Activated T-cell treated with anti-CD3 and anti-CD28 coated beads, Interleukin-2, amount 50 U/mL, for 24 hours (primary cell): ENCODE results near the gene TK2.
"Not testable (repeated sequence)": the region's sequence is repeated elsewhere in the genome, so short reads cannot be mapped to it uniquely, and the experiment has no call there.

Experiments
- DNase-seq: peaks from one replicate; pipeline ENCODE4 v3.0.0-alpha.2; 2020
- H3K27ac Mint-ChIP-seq: 2 replicates; pipeline ENCODE4 v1.8.0; 2020; ENCODE audit warnings: mild to moderate bottlenecking, mixed read lengths
- H3K27me3 Mint-ChIP-seq: 2 replicates; pipeline ENCODE4 v1.8.0; 2020; ENCODE audit warnings: mixed read lengths
- H3K36me3 Mint-ChIP-seq: 2 replicates; pipeline ENCODE4 v1.8.0; 2020; ENCODE audit warnings: low read depth, mixed read lengths
- H3K4me1 Mint-ChIP-seq: 2 replicates; pipeline ENCODE4 v1.8.0; 2020; ENCODE audit warnings: low read depth, mixed read lengths
- H3K4me3 Mint-ChIP-seq: 2 replicates; pipeline ENCODE4 v1.8.0; 2020; ENCODE audit warnings: mild to moderate bottlenecking, moderate library complexity, mixed read lengths
- H3K9me3 Mint-ChIP-seq: 2 replicates; pipeline ENCODE4 v1.8.0; 2020; ENCODE audit warnings: mixed read lengths

Gene TK2

DNA sequence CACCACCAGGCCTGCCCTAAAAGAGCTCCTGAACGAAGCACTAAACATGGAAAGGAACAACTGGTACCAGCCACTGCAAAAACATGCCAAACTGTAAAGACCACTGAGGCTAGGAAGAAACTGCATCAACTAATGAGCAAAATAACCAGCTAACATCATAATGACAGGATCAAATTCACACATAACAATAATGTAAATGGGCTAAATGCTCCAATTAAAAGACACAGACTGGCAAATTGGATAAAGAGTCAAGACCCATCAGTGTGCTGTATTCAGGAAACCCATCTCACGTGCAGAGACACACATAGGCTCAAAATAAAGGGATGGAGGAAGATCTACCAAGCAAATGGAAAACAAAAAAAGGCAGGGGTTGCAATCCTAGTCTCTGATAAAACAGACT is 52.0 kb downstream of the TK2 start:
- H3K4me3 Mint-ChIP-seq, H3K4me1 Mint-ChIP-seq, H3K27ac Mint-ChIP-seq, H3K27me3 Mint-ChIP-seq, H3K36me3 Mint-ChIP-seq, H3K9me3 Mint-ChIP-seq, DNase-seq: not testable (repeated sequence)

DNA sequence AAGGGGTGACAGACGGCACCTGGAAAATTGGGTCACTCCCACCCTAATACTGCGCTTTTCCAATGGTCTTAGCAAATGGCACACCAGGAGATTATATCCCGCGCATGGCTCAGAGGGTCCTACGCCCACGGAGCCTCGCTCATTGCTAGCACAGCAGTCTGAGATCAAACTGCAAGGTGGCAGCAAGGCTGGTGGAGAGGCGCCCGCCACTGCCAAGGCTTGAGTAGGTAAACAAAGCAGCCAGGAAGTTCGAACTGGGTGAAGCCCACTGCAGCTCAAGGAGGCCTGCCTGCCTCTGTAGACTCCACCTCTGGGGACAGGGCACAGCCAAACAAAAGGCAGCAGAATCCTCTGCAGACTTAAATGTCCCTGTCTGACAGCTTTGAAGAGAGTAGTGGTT is 53.7 kb downstream of the TK2 start:
- not testable (repeated sequence) for H3K27ac Mint-ChIP-seq, H3K36me3 Mint-ChIP-seq, H3K9me3 Mint-ChIP-seq, H3K4me3 Mint-ChIP-seq, H3K4me1 Mint-ChIP-seq, DNase-seq, H3K27me3 Mint-ChIP-seq

DNA sequence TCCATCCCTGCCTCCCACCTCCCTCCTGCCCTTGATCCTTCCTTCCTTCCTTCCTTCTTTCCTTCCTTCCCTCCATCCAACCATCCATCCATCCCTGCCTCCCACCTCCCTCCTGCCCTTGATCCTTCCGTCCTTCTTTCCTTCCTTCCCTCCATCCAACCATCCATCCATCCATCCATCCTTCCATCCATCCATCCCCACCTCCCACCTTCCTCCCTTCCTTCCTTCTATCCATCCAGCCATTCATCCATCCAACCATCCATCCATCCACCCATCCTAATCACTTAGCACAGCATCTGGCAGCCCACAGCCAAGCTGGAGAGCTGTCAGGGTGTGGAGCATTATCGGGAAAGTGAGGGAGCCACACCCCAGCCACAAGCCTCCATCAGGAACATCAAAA is 54.5 kb downstream of the TK2 start:
- Mint-ChIP-seq H3K4me3 (no peak overlapping the region), H3K36me3 (no peaks in the 10 kb centered on the region), H3K9me3 (no peaks in the 10 kb centered on the region), H3K27me3 (no peaks in the 10 kb centered on the region), H3K27ac (no peak overlapping the region), H3K4me1 (peaks cover 3% of the 10 kb centered on the region)
- no peak for DNase-seq

DNA sequence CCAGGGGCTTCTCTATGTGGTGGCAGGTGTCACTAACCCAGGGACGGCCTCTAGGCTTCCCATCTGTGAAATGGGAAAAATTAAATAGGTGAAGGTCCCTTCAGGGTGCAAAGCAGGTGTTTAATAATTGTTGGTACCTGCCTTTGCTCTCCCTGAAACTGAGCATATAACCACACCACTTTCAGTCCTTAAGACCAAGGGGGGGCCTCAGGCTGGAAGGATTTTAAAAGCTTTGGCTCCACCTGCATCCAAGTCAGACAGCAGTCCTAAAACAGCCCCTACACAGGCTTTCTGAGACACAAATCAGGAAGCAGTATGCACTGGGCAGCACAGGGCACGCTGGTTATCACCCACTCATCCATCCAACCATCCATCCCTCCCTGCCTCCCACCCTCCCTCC is 55.0 kb downstream of the TK2 start:
- no peaks in the 10 kb centered on the region for H3K36me3 Mint-ChIP-seq
- H3K4me3 Mint-ChIP-seq = no peak overlapping the region
- peaks cover 3% of the 10 kb centered on the region for H3K4me1 Mint-ChIP-seq
- H3K27me3 Mint-ChIP-seq = no peaks in the 10 kb centered on the region
- DNase-seq = peak; percentile 2
- no peaks in the 10 kb centered on the region for H3K9me3 Mint-ChIP-seq
- H3K27ac Mint-ChIP-seq = no peak overlapping the region

DNA sequence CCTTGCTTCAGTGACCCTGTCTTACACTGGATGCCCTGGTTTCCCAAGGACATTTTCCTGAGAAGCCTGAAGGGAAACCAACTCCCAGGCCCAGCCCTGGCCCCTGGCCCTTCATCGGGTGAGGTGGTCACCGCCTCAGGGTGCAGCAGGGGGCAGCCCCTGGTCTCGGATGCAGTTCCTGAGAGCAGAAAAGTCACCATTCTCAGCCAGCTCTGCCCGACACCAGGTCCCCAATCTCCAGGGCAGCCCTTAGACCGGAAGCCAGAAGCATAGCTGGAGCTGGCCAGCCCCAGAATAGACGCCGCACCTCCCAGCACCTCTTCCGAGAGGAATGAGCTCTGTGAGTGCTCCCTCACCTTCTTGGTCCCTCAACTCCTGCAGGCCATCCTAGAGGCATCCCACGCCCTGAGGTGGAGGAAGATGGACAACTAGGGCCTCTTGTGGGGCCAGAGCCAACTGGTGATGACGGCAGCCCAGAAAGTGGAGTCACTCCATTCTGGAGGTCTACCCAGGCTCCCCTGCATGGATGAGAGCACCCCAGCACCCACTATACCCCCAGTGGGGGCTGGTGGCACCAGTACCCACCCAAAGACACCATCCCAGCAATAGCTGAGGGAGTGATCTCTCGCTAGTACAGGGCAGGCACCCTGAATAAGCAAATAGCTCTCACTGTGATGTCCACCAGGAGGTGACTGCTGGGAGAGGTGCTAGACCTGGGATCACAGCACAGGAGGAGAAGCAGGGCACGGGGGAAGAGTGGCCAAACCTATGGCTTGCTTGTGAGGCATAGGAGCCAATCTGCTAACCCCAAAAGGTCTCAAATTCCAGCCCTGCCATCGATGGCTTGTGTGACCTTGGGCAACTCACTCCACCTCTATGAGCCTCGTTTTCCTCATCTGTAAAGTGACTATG is 56.2 kb downstream of the TK2 start:
- no peaks in the 10 kb centered on the region for H3K27me3 Mint-ChIP-seq
- DNase-seq = peak; percentile 21
- H3K36me3 Mint-ChIP-seq = no peaks in the 10 kb centered on the region

DNA sequence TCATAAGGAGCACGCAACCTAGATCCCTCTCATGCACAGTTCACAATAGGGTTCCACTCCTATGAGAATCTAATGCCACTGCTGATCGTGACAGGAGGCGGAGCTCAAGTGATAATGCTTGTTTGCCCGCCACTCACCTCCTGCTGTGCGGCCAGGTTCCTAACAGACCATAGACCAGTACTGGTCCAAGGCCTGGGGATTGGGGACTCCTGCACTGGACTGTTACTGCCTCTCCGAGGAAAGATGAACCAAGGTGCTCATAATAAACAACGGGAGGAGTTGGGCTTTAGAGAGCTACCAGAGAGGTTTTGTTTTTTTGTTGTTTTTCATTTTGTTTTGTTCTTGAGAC is 58.2 kb downstream of the TK2 start:
- H3K36me3 Mint-ChIP-seq = no peaks in the 10 kb centered on the region
- no peaks in the 10 kb centered on the region for H3K27me3 Mint-ChIP-seq
- peaks cover 3% of the 10 kb centered on the region for H3K4me1 Mint-ChIP-seq
- H3K9me3 Mint-ChIP-seq = no peaks in the 10 kb centered on the region
- peak; percentile 6 for DNase-seq
- H3K4me3 Mint-ChIP-seq = no peak overlapping the region
- no peak overlapping the region for H3K27ac Mint-ChIP-seq

More for the DNA sequence above, 56.2 kb downstream of the TK2 start:
- H3K4me3 Mint-ChIP-seq = no peak overlapping the region
- H3K4me1 Mint-ChIP-seq = peaks cover 3% of the 10 kb centered on the region
- H3K27ac Mint-ChIP-seq = no peak overlapping the region
- no peaks in the 10 kb centered on the region for H3K9me3 Mint-ChIP-seq

DNA sequence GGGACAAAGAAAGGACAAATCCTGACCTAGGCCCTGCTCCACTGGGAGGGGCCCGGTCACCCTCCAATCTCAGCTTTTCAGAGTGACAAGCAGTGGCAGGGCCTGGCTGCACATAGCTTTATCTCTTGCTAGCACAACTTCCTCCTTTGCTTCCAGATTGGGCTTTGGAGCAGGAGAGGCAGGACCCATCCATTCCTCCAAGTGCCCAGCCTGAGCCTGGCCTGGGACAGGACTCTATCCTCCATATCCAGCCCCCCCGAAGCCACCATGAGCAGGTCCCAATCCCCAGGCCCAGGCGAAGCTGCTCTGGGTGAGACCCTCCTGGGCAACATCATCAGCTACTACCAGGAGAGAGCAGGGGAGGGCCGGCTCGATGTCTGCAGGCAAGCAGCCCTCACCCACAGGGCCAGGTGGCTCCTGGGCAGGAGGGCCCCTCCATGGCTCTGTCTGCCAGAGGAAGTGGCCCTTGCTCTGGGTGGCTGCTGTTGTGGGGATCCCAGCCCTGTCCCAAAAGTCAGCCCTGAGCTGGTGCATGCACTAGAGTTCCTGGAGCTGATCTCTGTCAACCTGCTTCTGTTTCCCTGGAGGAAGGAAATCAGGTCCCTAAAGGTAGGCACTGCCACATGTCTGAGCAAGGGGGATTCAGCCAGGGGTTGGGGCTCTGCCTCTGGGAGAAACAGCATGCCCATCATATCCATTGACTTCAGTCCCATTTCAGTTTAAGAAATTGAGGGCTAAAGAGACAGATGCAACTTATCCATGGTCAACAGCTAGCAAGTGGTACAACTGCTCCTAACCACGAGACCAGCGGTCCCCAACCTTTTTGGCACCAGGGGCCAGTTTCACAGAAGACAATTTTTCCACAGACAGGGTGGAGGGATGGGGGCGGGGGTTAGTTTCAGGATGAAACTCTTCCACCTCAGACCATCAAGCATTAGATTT is 58.9 kb downstream of the TK2 start:
- no peaks in the 10 kb centered on the region for H3K36me3 Mint-ChIP-seq
- no peaks in the 10 kb centered on the region for H3K27me3 Mint-ChIP-seq
- peak; percentile 28 for DNase-seq
- no peak overlapping the region for H3K4me3 Mint-ChIP-seq
- H3K4me1 Mint-ChIP-seq = peaks cover 3% of the 10 kb centered on the region
- no peak overlapping the region for H3K27ac Mint-ChIP-seq
- no peaks in the 10 kb centered on the region for H3K9me3 Mint-ChIP-seq

DNA sequence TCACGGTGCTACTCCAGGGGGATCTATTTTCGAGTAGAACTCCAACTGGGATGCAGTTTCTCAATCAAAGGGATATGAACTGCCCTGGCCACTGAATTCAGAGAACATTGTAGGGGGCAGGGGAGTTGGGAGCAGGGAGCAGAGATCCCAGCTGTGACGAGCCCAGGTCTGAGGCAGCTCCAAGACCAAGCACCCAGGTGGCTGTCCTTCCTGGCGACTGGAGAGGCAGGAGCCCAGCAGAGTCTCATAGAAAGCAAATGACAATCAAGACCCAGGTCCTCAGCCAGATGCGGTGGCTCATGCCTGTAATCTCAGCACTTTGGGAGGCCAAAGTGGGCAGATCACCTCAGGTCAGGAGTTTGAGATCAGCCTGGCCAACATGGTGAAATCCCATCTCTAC is 60.1 kb downstream of the TK2 start:
- Mint-ChIP-seq H3K27me3 (no peaks in the 10 kb centered on the region), H3K4me3 (no peak overlapping the region), H3K36me3 (no peaks in the 10 kb centered on the region), H3K9me3 (no peaks in the 10 kb centered on the region), H3K27ac (no peak overlapping the region), H3K4me1 (peaks cover 3% of the 10 kb centered on the region)
- DNase-seq = peak; percentile 12

DNA sequence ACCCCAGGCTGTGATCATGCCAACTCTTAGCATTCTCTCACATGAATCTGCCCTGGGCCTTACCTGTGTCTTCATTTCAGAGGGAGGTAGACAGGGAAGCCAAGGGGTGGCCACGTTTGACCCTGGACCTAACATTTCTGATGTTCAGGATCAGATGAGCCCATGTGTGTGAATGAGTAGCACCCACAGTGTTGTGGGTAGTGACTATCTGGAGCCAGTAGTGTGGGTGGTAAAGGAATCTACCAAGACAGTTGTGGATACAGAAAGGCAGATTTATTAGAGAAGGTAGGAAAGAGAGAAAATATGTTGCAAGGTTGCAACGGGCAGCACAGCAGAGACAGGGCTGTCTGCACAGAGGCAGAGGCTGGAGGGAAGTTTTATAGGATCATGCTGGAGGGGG is 60.5 kb downstream of the TK2 start:
- Mint-ChIP-seq H3K27me3 (no peaks in the 10 kb centered on the region), H3K4me1 (peaks cover 3% of the 10 kb centered on the region), H3K27ac (no peak overlapping the region), H3K9me3 (no peaks in the 10 kb centered on the region), H3K4me3 (no peak overlapping the region), H3K36me3 (no peaks in the 10 kb centered on the region)
- no peak for DNase-seq

DNA sequence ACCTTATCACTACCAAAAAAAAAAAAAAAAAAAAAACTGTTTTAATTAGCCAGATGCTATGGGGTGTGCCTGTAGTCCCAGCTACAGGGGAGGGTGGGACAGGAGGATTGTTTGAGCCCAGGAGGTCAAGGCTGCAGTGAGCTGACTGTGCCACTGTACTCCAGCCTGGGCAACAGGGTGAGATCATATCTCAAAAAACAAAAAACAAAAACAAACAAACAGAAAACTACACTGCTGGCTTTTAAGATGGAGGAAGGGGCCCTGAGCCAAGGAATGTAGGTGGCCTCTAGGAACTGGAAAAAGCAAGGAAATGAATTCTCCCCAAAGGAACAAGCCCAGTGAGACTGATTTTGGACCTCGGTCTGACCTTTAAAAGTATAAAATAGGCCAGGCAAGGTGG is 61.4 kb downstream of the TK2 start:
- Mint-ChIP-seq H3K27ac (no peak overlapping the region), H3K27me3 (no peaks in the 10 kb centered on the region), H3K4me1 (peaks cover 11% of the 10 kb centered on the region), H3K36me3 (no peaks in the 10 kb centered on the region), H3K4me3 (no peak overlapping the region), H3K9me3 (no peaks in the 10 kb centered on the region)
- no peak for DNase-seq

DNA sequence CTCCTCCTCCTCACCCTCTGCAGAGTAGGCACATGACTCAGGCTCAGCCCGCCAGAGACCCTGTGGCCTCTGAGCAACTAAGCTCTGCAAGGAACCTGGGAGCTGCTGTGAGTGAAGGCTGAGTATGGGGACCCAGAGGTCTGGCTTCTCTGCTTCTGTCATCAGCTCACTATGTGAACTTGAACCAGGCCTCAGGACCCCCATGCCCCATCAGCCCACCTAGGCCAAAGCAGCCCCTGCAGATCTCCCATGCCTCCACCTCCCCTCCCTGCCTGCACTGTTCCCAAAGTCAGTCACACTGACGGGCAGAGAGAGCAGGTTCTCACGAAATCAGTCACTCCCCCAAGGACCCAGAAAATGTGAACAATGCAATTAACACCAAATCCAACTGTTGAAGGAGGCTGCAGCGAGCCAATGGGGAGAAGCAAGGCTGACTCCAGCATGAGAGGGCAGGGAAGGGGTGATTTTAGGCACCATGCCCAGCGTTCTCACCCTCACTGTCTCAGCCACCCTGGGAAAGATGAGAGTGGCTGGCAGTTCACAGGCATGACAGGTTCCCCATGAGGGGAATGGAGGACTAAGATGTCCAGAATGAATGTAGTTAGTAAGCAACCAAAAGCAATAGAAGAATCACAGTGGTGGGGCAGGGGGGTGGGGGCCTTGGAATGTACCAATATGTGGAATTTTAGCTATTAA is 62.2 kb downstream of the TK2 start:
- Mint-ChIP-seq H3K4me1 (peaks cover 19% of the 10 kb centered on the region), H3K4me3 (no peak overlapping the region)

DNA sequence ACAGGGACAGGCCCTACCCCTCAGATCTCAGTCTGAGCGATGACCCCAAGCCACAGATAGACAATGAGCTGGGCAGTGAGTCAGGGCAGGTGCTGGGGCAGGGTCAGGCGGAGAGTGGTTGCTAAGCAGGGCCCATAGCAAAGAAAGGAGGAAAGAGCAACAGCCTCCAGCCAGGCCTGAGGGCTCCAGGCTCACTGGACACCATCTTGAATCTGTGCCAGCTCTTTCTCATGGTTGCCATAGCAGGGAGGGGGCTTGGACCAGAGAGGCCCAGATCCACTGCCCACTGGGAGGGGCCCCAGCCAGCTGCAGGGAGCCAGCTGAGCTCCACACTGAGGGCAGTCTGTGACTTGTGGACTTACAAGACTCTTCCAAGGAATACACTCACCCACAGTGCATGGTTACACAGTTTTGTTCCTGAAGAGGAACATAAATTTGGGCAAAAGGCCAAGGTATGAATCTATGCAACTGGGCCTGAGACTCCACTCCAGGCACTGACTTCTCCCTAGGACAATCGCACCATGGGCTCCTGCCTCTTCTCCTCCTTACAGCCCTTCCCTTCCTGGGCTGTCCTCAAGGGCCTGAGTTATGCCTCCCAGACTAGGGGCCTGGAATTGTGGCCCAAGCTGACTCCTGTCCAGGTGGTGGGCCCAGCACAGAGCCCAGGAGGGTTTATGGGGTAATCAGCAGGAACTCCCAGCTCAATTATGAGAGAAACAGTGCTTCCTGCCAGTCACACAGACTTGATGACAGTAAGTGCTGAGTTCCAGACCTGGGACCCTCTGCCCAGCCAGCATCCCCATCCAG is 62.9 kb downstream of the TK2 start:
- Mint-ChIP-seq H3K36me3 (no peaks in the 10 kb centered on the region), H3K27ac (no peak overlapping the region), H3K4me1 (peaks cover 19% of the 10 kb centered on the region), H3K9me3 (no peaks in the 10 kb centered on the region), H3K27me3 (no peaks in the 10 kb centered on the region), H3K4me3 (no peak overlapping the region)
- DNase-seq = no peak

More for the DNA sequence above, 62.2 kb downstream of the TK2 start:
- no peaks in the 10 kb centered on the region for H3K27me3 Mint-ChIP-seq
- peak overlapping the region; percentile 13 for H3K27ac Mint-ChIP-seq
- no peaks in the 10 kb centered on the region for H3K36me3 Mint-ChIP-seq
- no peak for DNase-seq
- H3K9me3 Mint-ChIP-seq = no peaks in the 10 kb centered on the region

DNA sequence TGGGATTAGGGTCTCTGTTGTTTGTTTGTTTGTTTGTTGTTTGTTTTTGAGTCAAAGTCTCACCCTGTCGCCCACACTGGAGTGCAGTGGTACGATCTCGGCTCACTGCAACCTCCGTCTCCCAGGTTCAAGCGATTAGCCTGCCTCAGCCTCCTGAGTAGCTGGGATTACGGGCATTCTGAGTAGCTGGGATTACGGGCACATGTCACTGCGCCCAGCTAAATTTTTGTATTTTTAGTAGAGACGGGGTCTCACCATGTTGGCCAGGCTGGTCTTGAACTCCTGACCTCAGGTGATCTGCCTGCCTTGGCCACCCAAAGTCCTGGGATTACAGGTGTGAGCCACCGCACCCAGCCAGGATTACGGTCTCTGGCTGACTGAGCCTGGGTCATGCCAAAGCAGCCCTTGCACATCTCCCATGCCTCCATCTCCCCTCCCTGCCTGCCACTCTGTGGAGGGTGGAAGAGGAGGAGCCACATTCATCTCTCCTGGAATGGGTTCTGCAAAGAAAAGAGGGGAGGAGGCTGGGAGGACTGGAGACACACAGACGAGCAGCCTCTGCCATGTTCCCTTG is 63.6 kb downstream of the TK2 start:
- DNase-seq = no peak
- H3K27me3 Mint-ChIP-seq = no peaks in the 10 kb centered on the region
- H3K9me3 Mint-ChIP-seq = no peaks in the 10 kb centered on the region
- H3K36me3 Mint-ChIP-seq = no peaks in the 10 kb centered on the region
- H3K4me3 Mint-ChIP-seq = no peak overlapping the region
- H3K27ac Mint-ChIP-seq = no peak overlapping the region
- H3K4me1 Mint-ChIP-seq = peaks cover 17% of the 10 kb centered on the region

DNA sequence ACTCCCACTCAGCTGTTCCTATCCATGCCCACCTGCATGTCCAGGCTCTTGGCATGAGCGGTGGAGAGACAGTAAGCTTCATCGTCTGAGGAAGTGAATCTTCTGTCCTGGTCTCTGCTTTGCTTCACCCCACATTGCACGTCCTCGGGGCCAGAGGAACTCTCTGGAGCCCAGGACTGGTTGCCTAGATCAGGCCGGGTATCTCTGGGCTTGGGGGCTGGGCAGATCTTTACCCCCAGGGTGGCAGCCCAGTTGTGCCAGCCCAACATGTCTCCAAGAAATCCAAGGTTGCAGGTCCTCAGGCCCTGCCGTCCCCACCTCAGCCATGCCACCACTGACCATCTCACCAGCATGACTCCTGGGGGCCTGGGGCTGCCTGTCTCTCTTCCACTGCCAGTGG is 64.5 kb downstream of the TK2 start:
- H3K36me3 Mint-ChIP-seq = no peaks in the 10 kb centered on the region
- no peak overlapping the region for H3K4me3 Mint-ChIP-seq
- no peaks in the 10 kb centered on the region for H3K27me3 Mint-ChIP-seq
- H3K27ac Mint-ChIP-seq = no peak overlapping the region
- H3K9me3 Mint-ChIP-seq = no peaks in the 10 kb centered on the region
- peaks cover 15% of the 10 kb centered on the region for H3K4me1 Mint-ChIP-seq
- no peak for DNase-seq
